ENCODE results near the gene PPP1R12B.
"Not testable (repeated sequence)": the region's sequence is repeated elsewhere in the genome, so short reads cannot be mapped to it uniquely, and the experiment has no call there.

PPP1R12B gene

GRCh38 chr1:202348005-202348508, 442 bp upstream of the PPP1R12B start:
- no peak for DNase-seq

DNA sequence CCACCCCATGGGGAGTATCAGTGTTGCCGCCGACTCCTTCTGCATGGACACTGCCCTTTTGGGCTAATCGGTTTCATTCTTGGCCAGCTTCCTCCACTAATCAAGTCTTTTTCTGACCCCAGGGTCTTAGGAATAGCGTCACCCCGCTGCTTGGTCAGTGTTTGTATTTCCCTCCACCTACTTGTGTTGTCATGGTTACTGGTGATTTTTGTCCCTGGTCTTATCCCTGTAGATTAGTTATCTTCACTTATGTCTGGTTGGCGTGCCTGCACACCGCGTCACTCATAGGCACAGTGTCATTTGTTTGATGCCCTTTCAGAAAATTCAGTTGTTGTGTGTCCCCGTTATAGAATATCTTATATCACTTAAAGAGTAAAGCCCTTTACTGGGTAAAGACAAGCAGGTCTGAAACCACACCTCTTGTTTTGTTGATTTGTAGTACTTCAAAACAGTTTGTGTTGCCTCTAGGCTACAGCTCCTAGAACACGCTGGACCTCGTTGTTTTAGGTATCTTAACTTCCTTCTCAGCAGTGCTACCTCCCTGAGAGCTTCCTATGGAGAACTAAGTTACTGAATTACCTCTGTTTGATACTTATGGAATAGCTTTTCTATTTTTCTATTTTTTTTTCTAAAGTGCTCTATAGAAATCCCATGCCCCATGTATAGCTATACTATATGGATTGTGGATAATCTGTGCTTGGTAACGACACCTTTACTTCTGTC, 868 bp downstream of the PPP1R12B start:
- DNase-seq: no peak

- DNase-seq: no peak
These were observed 3.2 kb downstream of the PPP1R12B start for GRCh38 chr1:202351725-202352124.

DNA sequence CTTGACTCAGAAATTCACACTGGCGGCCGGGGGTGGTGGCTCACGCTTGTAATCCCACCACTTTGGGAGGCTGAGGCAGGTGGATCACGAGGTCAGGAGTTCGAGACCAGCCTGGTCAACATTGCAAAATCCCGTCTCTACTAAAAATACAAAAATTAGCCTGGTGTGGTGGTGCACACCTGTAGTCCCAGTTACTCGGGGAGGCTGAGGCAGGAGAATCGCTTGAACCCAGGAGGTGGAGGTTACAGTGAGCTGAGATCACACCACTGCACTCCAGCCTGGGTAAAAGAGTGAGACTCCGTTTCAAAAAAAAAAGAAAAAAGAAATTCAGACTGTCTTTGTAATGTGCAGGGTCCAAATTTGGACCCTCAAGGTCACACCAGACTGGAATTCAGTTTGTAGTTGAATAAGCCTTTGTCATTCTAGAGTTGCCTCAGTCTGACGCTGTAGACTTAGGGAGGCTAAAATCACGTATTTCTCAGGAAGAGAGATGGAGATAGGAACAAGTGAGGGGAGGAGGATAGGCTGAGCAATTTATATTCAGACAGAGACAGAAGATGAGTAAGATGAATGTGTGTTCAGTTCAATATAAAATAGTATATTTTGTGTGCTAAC, 4.2 kb downstream of the PPP1R12B start:
- DNase-seq: not testable (repeated sequence)

- no peak for DNase-seq
These were observed 7.5 kb downstream of the PPP1R12B start for GRCh38 chr1:202355944-202356553.

DNA sequence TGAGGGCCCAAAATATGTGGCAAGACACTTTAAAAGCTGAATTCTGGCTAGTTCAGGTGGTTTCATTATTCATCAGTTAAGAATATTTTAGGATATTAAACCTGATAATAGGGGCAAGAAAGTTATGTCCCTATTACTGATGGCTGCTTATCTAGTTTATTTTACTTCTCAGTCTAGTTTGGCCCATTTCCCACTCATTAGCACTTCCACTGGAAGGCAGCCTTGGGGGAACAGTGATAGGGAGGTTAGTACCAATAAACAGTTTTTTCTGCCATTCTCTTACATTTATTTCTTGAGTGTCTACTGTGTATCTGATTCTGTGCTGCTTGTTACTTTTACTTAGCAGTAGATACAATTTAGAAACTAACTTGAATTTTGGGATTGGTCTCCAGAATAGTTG, 9.0 kb downstream of the PPP1R12B start:
- DNase-seq: no peak

DNA sequence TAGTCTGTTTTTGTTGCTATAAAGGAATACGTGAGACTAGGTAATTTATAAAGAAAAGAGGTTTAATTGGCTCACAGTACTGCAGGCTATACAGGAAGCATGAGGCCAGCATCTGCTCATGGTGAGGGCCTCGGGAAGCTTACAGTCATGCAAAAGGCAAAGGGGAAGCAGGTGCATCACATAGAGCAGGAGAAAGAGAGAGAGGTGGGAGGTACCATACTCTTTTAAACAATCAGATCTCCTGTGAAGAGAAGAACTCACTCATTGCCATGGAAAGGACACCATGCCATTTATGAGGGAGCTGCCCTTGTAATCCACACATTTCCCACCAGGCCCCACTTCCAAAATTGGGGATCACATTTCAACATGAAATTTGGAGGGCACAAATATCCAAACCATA, 12.7 kb downstream of the PPP1R12B start:
- DNase-seq: no peak

DNA sequence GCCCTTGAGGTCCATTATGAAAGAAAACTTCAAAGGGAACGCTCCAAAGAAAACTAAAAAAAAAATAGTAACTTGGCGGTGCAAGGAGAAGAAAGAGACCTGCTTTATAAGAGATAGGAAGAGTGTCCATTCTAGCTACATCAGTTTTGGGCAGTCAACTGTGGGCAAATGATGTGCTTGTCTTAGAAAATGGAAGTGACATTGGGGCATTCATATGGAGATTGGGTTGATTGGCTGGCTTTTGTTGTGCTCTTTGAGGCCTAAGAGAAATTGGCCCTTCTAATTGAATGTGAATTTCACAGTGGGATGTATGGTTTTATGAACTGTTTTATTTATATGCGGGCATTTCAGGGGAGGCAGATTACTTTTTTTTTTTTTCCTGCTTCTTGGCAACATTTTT, 13.2 kb downstream of the PPP1R12B start:
- DNase-seq: no peak

- DNase-seq: no peak
These were observed 13.7 kb downstream of the PPP1R12B start for GRCh38 chr1:202362212-202362611.

GRCh38 chr1:202365092-202365815, 16.8 kb downstream of the PPP1R12B start:
- DNase-seq: no peak

DNA sequence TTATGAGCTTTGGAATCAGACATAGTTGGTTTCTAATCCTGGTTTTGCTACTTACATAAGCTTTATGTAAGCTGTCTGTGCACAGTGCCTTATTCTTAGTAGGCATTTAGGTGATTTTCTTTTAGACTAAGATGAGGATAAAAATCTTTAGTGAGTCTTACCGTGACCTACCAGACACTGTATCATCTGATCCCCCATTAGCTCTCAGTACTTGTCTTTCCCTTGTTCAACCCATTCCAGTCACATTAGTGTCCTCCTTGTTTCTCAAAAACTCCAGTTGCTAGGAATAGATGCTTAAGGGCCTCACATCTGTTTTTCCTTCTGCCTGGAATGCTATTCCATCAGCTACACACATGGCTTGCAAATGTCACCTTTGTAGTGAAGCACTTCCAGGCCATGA, 18.8 kb downstream of the PPP1R12B start:
- no peak for DNase-seq

- not testable (repeated sequence) for DNase-seq
These were observed 22.4 kb downstream of the PPP1R12B start for GRCh38 chr1:202370906-202371305.

GRCh38 chr1:202374099-202374498, 25.6 kb downstream of the PPP1R12B start:
- peak; percentile 31 to 77 for DNase-seq

DNA sequence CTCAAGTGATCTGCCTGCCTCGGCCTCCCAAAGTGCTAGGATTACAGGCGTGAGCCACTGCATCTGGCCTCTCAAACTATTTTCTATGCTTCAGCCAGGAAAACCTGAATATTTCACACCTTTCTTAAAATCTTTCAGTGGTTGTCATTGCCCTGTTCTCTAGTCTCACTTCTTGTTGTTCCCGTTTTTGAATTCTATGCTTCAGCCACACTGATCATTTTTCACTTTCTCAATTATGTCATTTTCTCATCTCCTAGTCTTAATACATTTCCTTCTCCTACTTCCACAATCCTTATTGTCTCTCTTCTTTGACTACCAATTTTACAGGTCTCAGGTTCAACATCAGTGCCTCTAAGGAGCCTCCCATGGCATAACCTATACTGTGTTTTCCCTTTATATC, 26.7 kb downstream of the PPP1R12B start:
- not testable (repeated sequence) for DNase-seq

DNA sequence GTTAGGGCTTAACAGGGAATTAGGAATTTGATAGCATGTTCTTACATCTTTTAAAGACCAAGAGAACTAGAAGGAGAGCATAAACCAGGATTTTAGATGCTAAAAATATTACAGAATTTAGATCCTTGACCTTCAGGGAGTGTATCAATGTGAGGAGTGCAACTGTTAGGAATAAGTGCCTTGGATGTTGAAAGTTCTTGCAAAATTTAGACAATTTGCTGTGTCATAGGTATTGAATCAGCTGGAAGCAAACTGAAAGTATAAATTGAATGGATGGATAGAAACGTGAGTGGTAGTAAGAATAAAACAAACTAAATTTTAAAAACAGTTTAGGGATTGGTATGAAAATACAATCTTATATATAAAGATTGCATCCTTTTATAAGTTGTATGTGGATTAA, 27.7 kb downstream of the PPP1R12B start:
- DNase-seq: no peak

- DNase-seq: not testable (repeated sequence)
These were observed 31.5 kb downstream of the PPP1R12B start for GRCh38 chr1:202379884-202380529.

DNA sequence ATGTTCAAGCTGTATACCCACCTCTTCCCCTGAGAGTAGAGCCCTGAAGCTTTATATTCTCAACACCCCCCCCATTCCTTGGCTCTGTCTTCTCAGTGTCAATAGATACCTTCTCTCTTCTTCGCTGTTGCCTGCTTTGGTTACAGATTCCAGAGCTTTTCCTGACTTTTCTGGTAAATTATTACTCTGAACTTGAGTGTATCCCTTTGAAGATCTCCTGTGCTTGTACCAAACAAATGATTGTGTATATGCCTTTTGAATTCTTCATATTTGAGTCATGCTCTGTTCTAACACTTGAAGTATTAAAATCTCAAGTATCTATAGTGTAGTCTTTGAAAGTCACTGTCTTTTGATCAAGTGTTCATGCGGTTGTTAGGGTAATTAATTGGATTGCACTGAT, 32.0 kb downstream of the PPP1R12B start:
- not testable (repeated sequence) for DNase-seq

DNA sequence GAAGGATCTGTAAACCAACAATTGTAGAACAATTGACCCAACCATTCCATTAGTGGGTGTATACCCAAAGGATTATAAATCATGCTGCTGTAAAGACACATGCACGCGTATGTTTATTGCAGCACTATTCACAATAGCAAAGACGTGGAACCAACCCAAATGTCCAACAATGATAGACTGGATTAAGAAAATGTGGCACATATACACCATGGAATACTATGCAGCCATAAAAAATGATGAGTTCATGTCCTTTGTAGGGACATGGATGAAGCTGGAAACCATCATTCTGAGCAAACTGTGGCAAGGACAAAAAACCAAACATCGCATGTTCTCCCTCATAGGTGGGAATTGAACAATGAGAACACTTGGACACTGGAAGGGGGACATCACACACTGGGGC, 33.4 kb downstream of the PPP1R12B start:
- not testable (repeated sequence) for DNase-seq

DNA sequence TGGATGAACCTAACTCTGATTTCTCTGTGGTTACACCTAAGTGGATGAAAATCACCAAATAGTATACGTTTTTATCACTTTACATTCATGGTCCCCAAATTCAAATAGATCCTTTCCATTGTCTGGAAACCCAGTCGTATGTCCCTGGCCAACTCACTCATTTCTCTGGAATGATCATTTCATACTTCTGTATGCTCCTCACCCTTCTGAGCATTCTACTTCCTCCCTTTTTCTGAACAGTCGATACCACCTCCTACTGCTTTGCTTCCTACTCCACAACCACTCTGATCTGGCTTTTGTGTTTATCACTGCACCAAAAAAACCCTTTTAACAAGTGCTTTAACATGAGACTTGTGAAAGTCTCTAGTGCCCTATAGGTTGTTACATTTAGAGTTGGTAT, 47.3 kb downstream of the PPP1R12B start:
- DNase-seq: not testable (repeated sequence)

- DNase-seq: no peak
These were observed 48.8 kb downstream of the PPP1R12B start for GRCh38 chr1:202397256-202397655.

DNA sequence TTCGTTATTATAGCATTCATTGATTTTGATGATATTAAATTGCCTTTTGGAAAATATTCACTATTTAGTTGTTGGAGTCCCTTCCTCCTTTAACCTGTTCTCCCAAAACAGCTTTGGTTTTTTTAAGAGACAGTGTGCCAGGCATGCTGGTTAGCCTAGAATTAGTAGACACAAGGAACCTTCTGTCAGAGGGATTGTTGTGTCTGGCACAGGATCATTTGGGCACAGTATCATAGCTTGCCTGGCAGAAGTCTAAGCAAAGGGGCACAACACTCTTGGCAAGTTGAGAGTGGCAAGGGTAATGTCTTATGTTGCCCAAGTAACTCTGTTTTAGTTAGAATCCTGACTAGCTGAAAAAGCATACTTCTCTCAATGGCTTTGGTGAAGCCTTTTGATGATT, 49.9 kb downstream of the PPP1R12B start:
- DNase-seq: not testable (repeated sequence)

DNA sequence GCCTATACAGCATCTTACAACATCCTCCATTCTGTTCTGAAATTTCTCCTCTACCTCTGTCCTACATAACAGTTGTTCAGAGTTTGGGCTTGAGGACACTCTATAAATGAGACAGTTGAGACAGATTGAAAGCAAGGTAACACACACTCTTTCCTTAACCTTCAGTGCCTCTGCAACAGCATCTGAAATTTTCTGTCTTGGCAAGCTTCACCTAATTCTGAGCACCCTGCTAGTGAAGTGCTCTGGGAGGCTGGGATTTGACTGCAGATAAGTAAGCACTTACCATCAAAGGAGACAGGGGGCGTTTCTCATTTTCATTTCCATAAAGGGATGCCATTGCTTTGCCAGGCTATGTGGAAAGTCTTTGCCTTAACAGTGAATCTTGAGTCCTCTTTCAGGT, 53.3 kb downstream of the PPP1R12B start:
- DNase-seq: not testable (repeated sequence)

GRCh38 chr1:202403381-202403780, 54.9 kb downstream of the PPP1R12B start:
- DNase-seq: not testable (repeated sequence)

Data from NCI-H2081 (cell line).